ENCODE measurements around the gene ZFPM1. TPM values are rescaled to one million over a fixed set of nuclear protein-coding genes. Genes with fewer than 3 reads are reported as not detected.

ZFPM1 gene
- polyA plus RNA-seq, 1 experiment, result 0.22 TPM

- no peak for TF ChIP-seq CTCF (IDR thresholded peaks at IDR 0.05; ENCODE audit: insufficient read depth, low read depth, low read length)
- ChIA-PET POLR2A (no interaction called here), CTCF (no interaction called here)
- H3K36me3 ChIP-seq (ENCODE audit: control insufficient read depth, insufficient read depth, low read length), result peaks cover 1% of the 10 kb centered on the region; the same call in 1 of the 2 replicates
- H3K27me3 ChIP-seq (ENCODE audit: control insufficient read depth, insufficient read depth, low read length), result no peaks in the 10 kb centered on the region
- no peak overlapping the region for H3K4me3 ChIP-seq (ENCODE audit: low read depth, low read length)
- DNase-seq (ENCODE audit: low read depth), result no peak
Measured at GRCh38 chr16:88510091-88510994, 57.3 kb downstream of the ZFPM1 start.

- no peak for DNase-seq (ENCODE audit: low read depth)
- Histone ChIP-seq H3K36me3 (ENCODE audit: control insufficient read depth, insufficient read depth, low read length) (peaks cover 1% of the 10 kb centered on the region; the same call in 1 of the 2 replicates), H3K4me3 (ENCODE audit: low read depth, low read length) (no peak overlapping the region), H3K27me3 (ENCODE audit: control insufficient read depth, insufficient read depth, low read length) (no peaks in the 10 kb centered on the region)
- TF ChIP-seq CTCF (IDR thresholded peaks at IDR 0.05; ENCODE audit: insufficient read depth, low read depth, low read length), result no peak
- CTCF ChIA-PET, result no interaction called here
- POLR2A ChIA-PET, result no interaction called here
Measured at GRCh38 chr16:88511060-88511459, 58.0 kb downstream of the ZFPM1 start.

- H3K27me3 ChIP-seq (ENCODE audit: control insufficient read depth, insufficient read depth, low read length), result no peaks in the 10 kb centered on the region
- POLR2A ChIA-PET, result no interaction called here
- peaks cover 1% of the 10 kb centered on the region; the same call in 1 of the 2 replicates for H3K36me3 ChIP-seq (ENCODE audit: control insufficient read depth, insufficient read depth, low read length)
- no peak overlapping the region for H3K4me3 ChIP-seq (ENCODE audit: low read depth, low read length)
- no peak for DNase-seq (ENCODE audit: low read depth)
- no peak for TF ChIP-seq CTCF (IDR thresholded peaks at IDR 0.05; ENCODE audit: insufficient read depth, low read depth, low read length)
- CTCF ChIA-PET, result no interaction called here
Measured at GRCh38 chr16:88511906-88512305, 58.8 kb downstream of the ZFPM1 start.

- Histone ChIP-seq H3K4me3 (ENCODE audit: low read depth, low read length) (no peak overlapping the region), H3K36me3 (ENCODE audit: control insufficient read depth, insufficient read depth, low read length) (peaks cover 1% of the 10 kb centered on the region; the same call in 1 of the 2 replicates), H3K27me3 (ENCODE audit: control insufficient read depth, insufficient read depth, low read length) (no peaks in the 10 kb centered on the region)
- CTCF ChIA-PET, result interaction anchor here (0.6 kb wide), 1 partner anchor 605 kb away, joined by 4 read pairs; no protein-coding TSS in a partner anchor
- POLR2A ChIA-PET, result no interaction called here
- no peak for TF ChIP-seq CTCF (IDR thresholded peaks at IDR 0.05; ENCODE audit: insufficient read depth, low read depth, low read length)
- DNase-seq (ENCODE audit: low read depth), result no peak
Measured at GRCh38 chr16:88512728-88513696, 59.9 kb downstream of the ZFPM1 start.

GRCh38 chr16:88514070-88514469 is 61.0 kb downstream of the ZFPM1 start:
- H3K4me3 ChIP-seq (ENCODE audit: low read depth, low read length), result no peak overlapping the region
- H3K27me3 ChIP-seq (ENCODE audit: control insufficient read depth, insufficient read depth, low read length), result no peaks in the 10 kb centered on the region
- CTCF ChIA-PET, result no interaction called here
- POLR2A ChIA-PET, result no interaction called here
- no peak for DNase-seq (ENCODE audit: low read depth)
- peaks cover 1% of the 10 kb centered on the region; the same call in 1 of the 2 replicates for H3K36me3 ChIP-seq (ENCODE audit: control insufficient read depth, insufficient read depth, low read length)
- TF ChIP-seq CTCF (IDR thresholded peaks at IDR 0.05; ENCODE audit: insufficient read depth, low read depth, low read length), result no peak
